Stimulated activated CD4-positive, alpha-beta T cell treated with anti-CD3 and anti-CD28 coated beads, Interleukin-2, amount 100 ng/mL, for 48 hours (primary cell): ENCODE results near the gene ZMYND19.
"Not testable (repeated sequence)": the region's sequence is repeated elsewhere in the genome, so short reads cannot be mapped to it uniquely, and the experiment has no call there.

Source experiments
- DNase-seq, 2 donors: peaks; one replicate each; pipeline ENCODE4 v3.0.0-alpha.2; 2020

The ZMYND19 gene

GRCh38 chr9:137590469-137591383, at the start of gene ZMYND19:
Gene ZMYND19, minus strand, starts transcription at chr9:137590512. Its CDS starts 249 bp downstream, at chr9:137590263.
- DNase-seq = peak; percentile 86 to 93

GRCh38 chr9:137639303-137640051, 49.2 kb upstream of the ZMYND19 start:
- DNase-seq = no peak

- no peak for DNase-seq
These were observed 48.4 kb upstream of the ZMYND19 start for GRCh38 chr9:137638680-137639079.

DNA sequence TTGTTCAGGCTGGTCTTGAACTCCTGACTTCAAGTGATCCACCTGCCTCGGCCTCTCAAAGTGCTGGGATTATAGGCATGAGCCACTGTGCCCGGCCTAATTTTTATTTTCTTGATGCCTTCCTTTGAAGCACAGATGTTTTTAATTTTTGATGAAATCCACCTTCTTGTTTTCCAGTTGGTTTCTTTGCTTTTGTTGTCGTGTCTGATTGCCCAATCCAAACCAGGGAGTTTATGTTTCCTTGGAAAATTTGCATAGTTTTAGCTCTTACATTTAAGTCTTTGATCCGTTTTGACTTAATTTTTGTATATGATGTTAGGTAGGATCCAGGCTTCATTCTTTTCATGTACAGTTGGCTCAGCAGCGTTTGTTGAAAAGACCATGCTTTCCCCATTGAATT, 43.7 kb upstream of the ZMYND19 start:
- no peak for DNase-seq

DNA sequence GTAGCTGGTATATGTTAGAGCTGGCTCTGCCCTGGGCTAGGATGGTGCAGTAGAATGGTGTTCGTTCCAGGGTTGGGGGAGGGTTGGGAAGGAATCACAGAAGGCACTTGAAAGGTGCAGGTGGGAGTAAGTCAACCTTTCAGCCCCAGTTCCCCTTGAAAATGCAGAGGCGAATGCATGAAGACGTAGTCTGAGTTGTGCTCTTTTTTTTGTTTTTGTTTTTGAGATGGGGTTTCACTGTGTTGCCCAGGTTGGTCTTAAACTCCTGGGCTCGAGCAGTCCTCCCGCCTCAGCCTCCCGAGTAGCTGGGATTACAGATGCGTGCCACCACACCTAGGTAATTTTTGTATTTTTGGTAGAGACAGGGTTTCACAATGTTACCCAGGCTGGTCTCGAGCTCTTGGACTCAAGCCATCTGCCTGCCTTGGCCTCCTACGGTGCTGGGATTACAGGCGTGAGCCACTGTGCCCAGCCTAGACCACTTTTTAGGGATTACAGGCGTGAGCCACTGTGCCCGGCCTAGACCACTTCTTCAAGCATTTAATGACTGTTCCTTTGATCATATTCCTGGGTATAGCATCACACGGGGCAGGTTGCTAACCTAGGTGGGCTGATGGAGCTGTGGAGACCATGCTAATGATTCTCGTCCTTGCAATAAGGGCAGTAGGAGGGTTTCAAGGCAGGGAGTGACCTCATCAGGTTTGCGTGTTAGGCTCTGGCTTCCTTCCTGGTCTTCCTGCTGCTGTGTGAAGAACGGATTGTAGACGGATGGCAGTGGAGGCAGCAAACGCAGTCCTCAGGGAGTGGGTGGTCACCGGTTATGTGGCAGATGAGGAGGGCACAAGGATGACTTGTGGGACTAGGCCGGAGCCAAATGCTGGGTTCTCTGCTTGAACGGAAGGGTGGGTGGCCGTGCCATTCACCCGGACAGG, 42.2 kb upstream of the ZMYND19 start:
- no peak for DNase-seq

- no peak for DNase-seq
These were observed 41.3 kb upstream of the ZMYND19 start for GRCh38 chr9:137631345-137632229.

DNA sequence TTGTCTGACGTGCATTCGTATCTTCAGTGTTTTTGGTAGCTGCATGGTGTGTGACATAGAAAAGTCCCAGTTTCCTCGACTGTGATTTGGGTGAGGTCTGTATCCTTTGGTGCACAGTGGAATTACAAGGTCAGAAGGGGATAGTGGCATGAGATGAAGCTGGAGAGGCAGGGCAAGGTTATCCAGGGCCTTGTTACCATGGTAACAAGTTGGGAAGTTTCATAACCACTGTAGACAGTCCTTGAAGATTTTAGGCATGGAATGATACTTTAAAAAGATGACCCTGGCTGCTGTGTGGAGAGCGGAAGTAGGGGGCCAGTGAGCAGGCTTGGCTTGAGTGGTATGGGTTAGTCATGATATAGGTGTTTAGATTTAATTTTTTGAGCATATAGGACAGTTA, 40.4 kb upstream of the ZMYND19 start:
- no peak for DNase-seq

DNA sequence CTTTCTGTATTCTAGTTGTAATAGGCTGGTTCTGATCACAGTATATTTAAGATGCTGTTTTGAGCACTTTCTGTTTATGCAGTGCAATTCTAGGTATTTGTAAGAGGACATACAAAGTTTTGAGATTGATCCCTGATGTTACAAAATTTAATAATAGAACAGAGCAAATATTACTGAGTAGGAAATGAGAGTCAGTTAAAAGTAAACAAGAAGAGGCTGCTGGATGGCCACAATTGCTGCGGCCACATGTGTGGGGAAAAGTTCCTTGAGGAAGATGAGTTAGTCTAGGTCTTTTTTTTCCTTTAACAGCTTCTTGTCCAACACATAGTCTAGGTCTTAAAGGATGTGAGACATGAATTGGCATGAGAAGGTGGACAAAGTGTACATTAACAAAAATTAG, 39.8 kb upstream of the ZMYND19 start:
- DNase-seq = no peak

DNA sequence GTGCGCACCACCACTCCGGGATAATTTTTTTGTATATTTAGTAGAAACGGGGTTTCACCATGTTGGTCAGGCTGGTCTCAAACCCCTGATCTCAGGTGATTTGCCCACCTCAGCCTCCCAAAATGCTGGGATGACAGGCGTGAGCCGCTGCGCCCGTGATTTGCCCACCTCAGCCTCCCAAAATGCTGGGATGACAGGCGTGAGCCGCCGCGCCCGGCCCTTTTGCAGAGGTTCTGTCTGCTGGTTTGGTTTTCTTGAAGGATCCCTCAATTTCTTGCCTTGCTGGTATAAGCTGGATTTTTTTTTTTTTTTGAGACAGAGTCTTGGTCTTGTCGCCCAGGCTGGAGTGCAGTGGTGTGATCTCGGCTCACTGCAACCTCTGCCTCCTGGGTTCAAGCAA, 37.1 kb upstream of the ZMYND19 start:
- not testable (repeated sequence) for DNase-seq

DNA sequence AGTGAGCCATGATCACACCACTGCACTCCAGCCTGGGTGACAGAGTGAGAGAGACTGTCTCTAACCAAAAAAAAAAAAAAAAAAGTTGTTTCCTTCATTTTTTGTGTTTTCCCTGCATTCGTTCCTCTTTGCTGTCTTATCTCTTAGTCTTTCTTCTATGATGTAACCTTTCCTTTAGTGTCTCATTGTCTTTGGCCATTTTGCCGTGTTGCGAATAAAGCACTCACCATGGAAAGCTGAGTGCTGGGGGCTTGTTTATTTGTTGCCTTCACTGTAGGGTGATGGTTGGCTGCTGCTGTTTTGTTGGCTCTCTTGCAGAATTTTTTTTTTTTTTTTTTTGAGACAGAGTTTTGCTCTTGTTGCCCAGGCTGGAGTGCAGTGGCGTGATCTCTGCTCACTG, 36.2 kb upstream of the ZMYND19 start:
- DNase-seq = no peak

GRCh38 chr9:137622211-137622610, 31.9 kb upstream of the ZMYND19 start:
- not testable (repeated sequence) for DNase-seq

- DNase-seq = no peak
These were observed 30.9 kb upstream of the ZMYND19 start for GRCh38 chr9:137621131-137621757.

- no peak for DNase-seq
These were observed 30.3 kb upstream of the ZMYND19 start for GRCh38 chr9:137620581-137620980.

- DNase-seq = no peak
These were observed 29.7 kb upstream of the ZMYND19 start for GRCh38 chr9:137620048-137620405.

- DNase-seq = peak in 1 of 2 donors; percentile 25
These were observed 29.1 kb upstream of the ZMYND19 start for GRCh38 chr9:137619240-137620047.

GRCh38 chr9:137618105-137619067, 28.1 kb upstream of the ZMYND19 start, which contains the start of gene EHMT1:
Gene EHMT1, plus strand, starts transcription at chr9:137619005. Its CDS starts 24 bp downstream, at chr9:137619029.
- DNase-seq = peak; percentile 90 to 92

GRCh38 chr9:137615387-137615871, 25.1 kb upstream of the ZMYND19 start:
- no peak for DNase-seq

DNA sequence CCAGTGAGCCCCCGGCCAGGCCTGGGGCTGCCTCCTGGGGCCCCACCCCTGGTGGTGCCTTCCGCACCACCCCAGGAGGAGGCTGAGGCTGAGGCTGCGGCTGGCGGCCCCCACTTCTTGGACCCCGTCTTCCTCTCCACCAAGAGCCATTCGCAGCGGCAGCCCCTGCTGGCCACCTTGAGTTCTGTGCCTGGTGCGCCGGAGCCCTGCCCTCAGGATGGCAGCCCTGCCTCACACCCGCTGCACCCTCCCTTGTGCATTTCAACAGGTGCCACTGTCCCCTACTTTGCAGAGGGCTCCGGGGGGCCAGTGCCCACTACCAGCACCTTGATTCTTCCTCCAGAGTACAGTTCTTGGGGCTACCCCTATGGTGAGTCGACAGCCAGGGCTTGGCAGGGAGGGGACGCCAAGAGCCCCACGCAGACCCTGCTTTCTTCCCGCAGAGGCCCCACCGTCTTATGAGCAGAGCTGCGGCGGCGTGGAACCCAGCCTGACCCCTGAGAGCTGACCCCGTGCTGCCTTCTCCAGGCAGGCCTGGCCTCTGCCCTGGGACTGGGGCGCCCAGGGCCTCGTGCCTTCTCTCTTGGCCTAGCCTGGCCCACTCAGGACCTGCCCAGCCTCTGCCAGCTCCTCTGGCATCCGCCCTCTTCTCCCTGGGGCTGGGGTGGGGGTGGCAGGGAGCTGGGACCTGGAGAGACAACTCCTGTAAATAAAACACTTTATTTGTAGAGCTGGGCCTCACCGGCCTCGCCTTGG, 24.5 kb upstream of the ZMYND19 start:
- DNase-seq = no peak
